ENCODE measurements around the gene PDZD7. TPM values are rescaled to one million over a fixed set of nuclear protein-coding genes. Genes with fewer than 3 reads are reported as not detected.

The PDZD7 gene
- total and polyA plus RNA-seq, 2 donors (not counting 3 experiments of a cell fraction or from before 2014, with no cell fraction given) = 0.41 to 1.6 TPM

GRCh38 chr10:101018118-101018599 is 12.8 kb downstream of the PDZD7 start:
- BruUV-seq (replicated peaks) = no TSS peak
- Histone ChIP-seq H3K4me3 (replicated peaks in 1 of 3; ENCODE audit: insufficient read depth in 1 of 3, low read depth in 1 of 3, low read length in 3 of 3) (no peak overlapping the region), H2AFZ (ENCODE audit: low read depth, low read length) (no peak overlapping the region), H3K9me1 (replicated peaks; ENCODE audit: control insufficient read depth, extremely low read depth, insufficient read depth, low read length) (no peaks in the 10 kb centered on the region), H3K27ac (ENCODE audit: insufficient read depth, low read depth, low read length) (no peak overlapping the region), H3K9me3 (replicated peaks; ENCODE audit: control insufficient read depth, insufficient read depth, low read length) (no peaks in the 10 kb centered on the region), H3K4me2 (ENCODE audit: insufficient read depth, low read length) (no peak overlapping the region), H3K36me3 (ENCODE audit: control insufficient read depth in 2 of 2, extremely low read depth in 1 of 2, insufficient read depth in 2 of 2, low read length in 2 of 2) (no peaks in the 10 kb centered on the region), H3K9ac (replicated peaks; ENCODE audit: extremely low read depth, insufficient read depth, low read length) (no peak overlapping the region), H3K27me3 (ENCODE audit: control insufficient read depth in 2 of 2, insufficient read depth in 2 of 2, low read length in 2 of 2) (no peaks in the 10 kb centered on the region), H4K20me1 (replicated peaks; ENCODE audit: control insufficient read depth, extremely low read depth, insufficient read depth, low read length) (no peaks in the 10 kb centered on the region), H3K4me1 (ENCODE audit: control insufficient read depth, extremely low read depth, insufficient read depth, low read length) (peaks cover 5% of the 10 kb centered on the region), H3K79me2 (ENCODE audit: control insufficient read depth, insufficient read depth, low read length) (no peaks in the 10 kb centered on the region)
- POLR2A ChIA-PET = interaction anchor here (0.7 kb wide), 1 partner anchor 18 kb away, joined by 3 read pairs; no protein-coding TSS in a partner anchor
- intact Hi-C loops (cut with micrococcal nuclease) (loop anchor here (2.0 to 10.0 kb wide), 2 partner anchors 15 to 103 kb away; partner anchors contain the start of gene SLF2), dilution Hi-C loops (cut with MboI; ENCODE audit: extremely low pct_ligation_motif_present, low sequenced_read_pairs) (no loop called here)
- FAIRE-seq = no peak
- TF ChIP-seq MYC (IDR thresholded peaks at IDR 0.05; ENCODE audit: low read depth, low read length) = no peak
- no peak for TF ChIP-seq GATA2 (IDR thresholded peaks at IDR 0.05; ENCODE audit: insufficient read depth, insufficient read length, low read depth, low read length)
- TF ChIP-seq FOS (IDR thresholded peaks at IDR 0.05; ENCODE audit: borderline replicate concordance, insufficient read depth, low read length) = no peak
- TF ChIP-seq POLR2A (IDR thresholded peaks at IDR 0.05; ENCODE audit: low read depth, low read length) = no peak
- TF ChIP-seq JUN (IDR thresholded peaks at IDR 0.05; ENCODE audit: borderline replicate concordance, insufficient read depth, insufficient read length, low read depth) = no peak
- TF ChIP-seq CTCF (IDR thresholded peaks at IDR 0.05; ENCODE audit: extremely low read depth in 1 of 2, insufficient read depth in 1 of 2, low read depth in 1 of 2, low read length in 2 of 2) = no peak
- TF ChIP-seq POLR2AphosphoS5 (IDR thresholded peaks at IDR 0.05; ENCODE audit: insufficient read depth, low read depth, low read length) = no peak
- no peak for TF ChIP-seq EZH2 (IDR thresholded peaks at IDR 0.05; ENCODE audit: borderline replicate concordance, low read depth, low read length, severe bottlenecking)
- no peak for TF ChIP-seq MAX (IDR thresholded peaks at IDR 0.05; ENCODE audit: insufficient read depth, insufficient read length)
- no peak for DNase-seq (ENCODE audit: low read depth, low spot score)
- CTCF ChIA-PET = interaction anchor here (1.1 to 7.3 kb wide), 13 partner anchors 12 to 124 kb away, joined by 4 to 254 read pairs (median 14); partner anchors contain the start of genes KAZALD1, LZTS2, PDZD7 and SEMA4G

All from endothelial cell of umbilical vein (primary cell).